ENCODE results near the gene LRRC51. TPM values are rescaled to one million over a fixed set of nuclear protein-coding genes. Genes with fewer than 3 reads are reported as not detected.

Gene LRRC51
- total and polyA plus RNA-seq, 3 experiments from 2014 or later, result 2.6 to 8.9 (median 8.2) TPM

DNA sequence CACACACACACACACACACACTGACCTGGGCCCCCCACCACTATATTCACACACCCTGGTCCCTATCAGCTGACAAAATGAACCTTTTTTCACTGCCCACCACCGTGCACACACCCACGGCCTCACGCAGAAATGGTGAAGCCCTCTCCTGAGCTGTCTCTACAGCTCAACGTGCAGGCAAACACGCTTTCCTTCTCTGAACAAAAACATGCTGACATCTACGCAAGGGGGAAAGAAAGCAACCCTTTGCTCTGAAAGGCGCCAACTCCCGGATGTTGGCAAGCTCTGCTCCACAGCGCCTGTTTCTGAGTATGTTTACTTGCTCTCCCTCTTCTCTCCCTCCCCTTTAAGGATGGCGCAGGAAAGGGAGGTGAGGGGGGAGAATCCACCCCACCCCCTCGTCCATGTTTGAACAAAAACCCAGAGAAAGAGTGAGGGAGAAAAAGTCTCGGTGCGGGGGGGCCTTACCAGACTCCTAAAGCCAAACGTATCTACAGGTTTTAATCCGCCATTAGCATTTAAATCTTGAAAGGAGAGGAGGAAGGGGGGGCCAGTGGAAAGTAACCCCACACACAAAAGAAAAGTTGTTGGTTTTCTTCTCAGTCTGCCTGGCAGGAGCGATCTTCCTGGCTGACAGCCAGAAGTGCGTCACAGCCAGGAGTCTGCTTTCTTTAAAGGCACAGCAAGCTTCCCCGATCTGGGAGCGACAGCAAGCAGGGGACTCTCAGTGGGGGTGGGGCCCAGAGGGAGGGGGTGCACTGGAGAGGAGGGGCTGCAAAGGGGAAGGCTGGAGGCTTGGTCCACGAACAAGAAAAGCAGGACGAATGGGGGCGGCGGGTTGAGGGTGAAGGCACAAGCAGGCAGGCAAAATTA, 39.9 kb upstream of the LRRC51 start:
- Histone ChIP-seq H3K4me3 (ENCODE audit: low read length) (peak overlapping the region; percentile 68), H3K9me3 (ENCODE audit: low read length) (no peaks in the 10 kb centered on the region), H3K27ac (ENCODE audit: low read depth, low read length) (peak overlapping the region; percentile 90), H3K27me3 (ENCODE audit: insufficient read depth, low read length, poor library complexity, severe bottlenecking) (no peaks in the 10 kb centered on the region), H3K4me1 (ENCODE audit: insufficient read depth, low read length) (peaks cover 69% of the 10 kb centered on the region), H3K36me3 (ENCODE audit: insufficient read depth, low read length) (no peaks in the 10 kb centered on the region)
- H3K4me1 Mint-ChIP-seq, result peaks cover 11 to 34% (median 15%) of the 10 kb centered on the region in 3 donors
- no peaks in the 10 kb centered on the region for H3K27me3 Mint-ChIP-seq
- peak; percentile 68 to 87 (median 77) for DNase-seq
- no peak overlapping the region for H3K4me3 Mint-ChIP-seq
- ChIA-PET CTCF (interaction anchor here (1.0 to 4.4 kb wide), 12 partner anchors 8 to 103 kb away, joined by 3 to 38 read pairs (median 5); partner anchors contain the start of gene ANAPC15), POLR2A (interaction anchor here (0.6 to 2.3 kb wide), 12 partner anchors 8 to 588 kb away, joined by 3 to 12 read pairs (median 4); partner anchors contain the start of genes ANAPC15 and NUMA1)
- H3K27ac Mint-ChIP-seq, result no peak overlapping the region
- peaks cover 0 to 16% (median 2%) of the 10 kb centered on the region in 3 donors for H3K36me3 Mint-ChIP-seq
- no peaks in the 10 kb centered on the region for H3K9me3 Mint-ChIP-seq

DNA sequence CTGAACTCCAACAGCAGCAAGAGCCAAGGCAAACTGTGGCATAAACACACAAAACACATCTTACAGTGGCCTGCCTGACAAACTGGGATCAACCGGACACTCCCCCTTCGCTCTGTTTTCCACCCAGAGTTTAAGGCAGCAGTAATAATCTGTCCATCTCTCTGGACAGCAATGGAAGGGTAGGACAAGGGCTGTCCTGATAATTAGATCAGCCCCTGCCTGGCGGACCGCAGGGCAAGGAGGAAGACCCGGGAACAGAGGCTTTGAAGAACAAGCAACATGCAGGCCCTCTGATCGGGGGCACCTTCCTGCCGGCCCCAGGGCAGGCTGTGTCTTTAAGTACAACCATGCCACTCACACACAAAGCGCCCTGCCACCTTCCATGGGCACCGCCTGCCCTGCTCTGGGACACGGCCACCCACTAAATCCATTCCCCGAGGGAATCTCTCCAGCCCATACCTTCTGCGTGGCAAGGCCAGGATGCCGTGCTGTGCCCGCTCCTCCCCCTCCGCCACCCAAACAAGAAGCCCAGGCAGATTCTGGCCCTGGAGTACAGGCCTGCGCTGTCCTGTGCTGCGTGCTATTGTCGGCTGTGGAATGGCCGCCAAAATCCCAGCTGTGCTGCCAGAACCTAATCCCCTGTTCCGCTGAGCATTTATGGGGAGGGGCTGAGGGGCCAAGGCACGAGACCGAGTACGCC, 39.1 kb upstream of the LRRC51 start:
- Mint-ChIP-seq H3K4me1 (peaks cover 7 to 26% (median 11%) of the 10 kb centered on the region in 3 donors), H3K27ac (no peak overlapping the region), H3K4me3 (no peak overlapping the region), H3K27me3 (no peaks in the 10 kb centered on the region), H3K36me3 (peaks cover 0 to 10% (median 0%) of the 10 kb centered on the region in 3 donors), H3K9me3 (no peaks in the 10 kb centered on the region)
- POLR2A ChIA-PET, result interaction anchor here (0.7 to 2.3 kb wide), 7 partner anchors 16 to 589 kb away, joined by 3 to 12 read pairs (median 4); partner anchors contain the start of genes ANAPC15 and NUMA1
- CTCF ChIA-PET, result interaction anchor here (1.2 to 4.4 kb wide), 4 partner anchors 16 to 71 kb away, joined by 5 to 38 read pairs (median 7); partner anchors contain the start of gene ANAPC15
- Histone ChIP-seq H3K27ac (ENCODE audit: low read depth, low read length) (peak overlapping the region; percentile 90), H3K9me3 (ENCODE audit: low read length) (no peaks in the 10 kb centered on the region), H3K36me3 (ENCODE audit: insufficient read depth, low read length) (no peaks in the 10 kb centered on the region), H3K4me1 (ENCODE audit: insufficient read depth, low read length) (peaks cover 61% of the 10 kb centered on the region), H3K27me3 (ENCODE audit: insufficient read depth, low read length, poor library complexity, severe bottlenecking) (no peaks in the 10 kb centered on the region), H3K4me3 (ENCODE audit: low read length) (peak overlapping the region; percentile 68)
- DNase-seq, result peak; percentile 15 to 72 (median 46)

DNA sequence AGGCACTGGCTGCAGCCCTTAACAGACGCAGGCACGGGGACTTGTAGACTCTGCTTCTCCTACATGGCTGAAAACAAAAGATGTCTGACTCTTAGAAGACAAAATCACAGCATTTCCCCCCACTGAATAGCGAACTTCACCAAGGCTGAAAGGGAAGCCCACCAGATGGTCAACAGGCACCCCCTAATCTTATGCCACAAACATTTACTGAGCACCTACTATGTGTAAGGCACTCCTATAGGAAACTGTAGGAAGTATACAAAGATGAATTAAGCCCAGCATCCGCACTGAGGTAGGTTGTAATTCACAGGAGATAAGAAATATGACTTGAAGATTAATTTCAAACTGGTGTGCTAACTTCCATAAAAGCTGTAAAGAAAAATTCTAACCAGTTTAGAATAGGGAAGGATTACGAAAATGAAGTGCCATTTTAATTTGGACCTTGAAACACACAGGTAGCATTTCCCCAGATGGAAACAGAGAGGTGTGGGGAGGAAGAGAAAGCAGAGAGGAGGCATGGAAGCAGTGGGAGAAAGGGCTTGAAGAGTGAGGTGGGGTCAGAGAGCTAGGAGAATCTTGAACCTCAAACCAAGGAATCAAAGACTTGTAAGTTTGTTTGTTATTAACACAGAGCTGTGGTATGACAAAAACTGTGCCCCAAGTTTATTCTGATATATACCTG, 38.4 kb upstream of the LRRC51 start:
- CTCF ChIA-PET, result interaction anchor here (0.6 to 1.2 kb wide), 2 partner anchors 17 to 45 kb away, joined by 3 to 6 read pairs; no protein-coding TSS in a partner anchor
- no peaks in the 10 kb centered on the region for H3K27me3 ChIP-seq (ENCODE audit: insufficient read depth, low read length, poor library complexity, severe bottlenecking)
- POLR2A ChIA-PET, result interaction anchor here (0.7 to 2.3 kb wide), 2 partner anchors 37 to 181 kb away, joined by 3 to 10 read pairs; no protein-coding TSS in a partner anchor
- Mint-ChIP-seq H3K4me3 (no peak overlapping the region), H3K4me1 (peaks cover under 1 to 20% (median 11%) of the 10 kb centered on the region in 3 donors), H3K27me3 (no peaks in the 10 kb centered on the region), H3K9me3 (no peaks in the 10 kb centered on the region), H3K36me3 (peaks cover 0 to 4% (median 0%) of the 10 kb centered on the region in 3 donors), H3K27ac (no peak overlapping the region)
- H3K4me1 ChIP-seq (ENCODE audit: insufficient read depth, low read length), result peaks cover 56% of the 10 kb centered on the region
- no peaks in the 10 kb centered on the region for H3K9me3 ChIP-seq (ENCODE audit: low read length)
- H3K36me3 ChIP-seq (ENCODE audit: insufficient read depth, low read length), result no peaks in the 10 kb centered on the region
- no peak for DNase-seq
- H3K4me3 ChIP-seq (ENCODE audit: low read length), result peak overlapping the region; percentile 68
- peak overlapping the region; percentile 90 for H3K27ac ChIP-seq (ENCODE audit: low read depth, low read length)

DNA sequence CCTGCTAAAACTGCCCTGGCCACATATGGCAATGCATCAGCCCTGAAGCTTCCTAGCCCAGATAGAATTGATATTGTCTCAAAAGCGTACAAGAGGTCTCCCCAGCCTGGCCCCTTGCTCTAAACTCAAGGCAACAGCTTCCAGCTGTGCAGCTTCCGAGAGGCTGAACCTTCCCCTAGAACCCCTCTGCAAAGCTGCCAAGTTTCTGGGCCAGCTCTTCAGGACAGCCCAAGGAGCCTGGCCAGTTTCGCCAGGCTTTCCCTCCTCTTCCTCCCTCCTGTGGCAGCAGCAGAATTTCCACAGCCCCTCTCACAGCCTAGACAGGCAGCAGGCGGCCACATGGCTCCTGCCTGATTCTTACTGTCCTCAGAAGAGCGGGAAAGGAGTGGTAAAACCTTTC, 34.8 kb upstream of the LRRC51 start:
- Mint-ChIP-seq H3K9me3 (no peaks in the 10 kb centered on the region), H3K36me3 (peaks cover 0 to 5% (median 1%) of the 10 kb centered on the region in 3 donors), H3K4me3 (no peak overlapping the region), H3K4me1 (peaks cover 0 to 20% (median 11%) of the 10 kb centered on the region in 3 donors), H3K27me3 (no peaks in the 10 kb centered on the region), H3K27ac (peak overlapping the region in 1 of 8 donors; percentile 12)
- CTCF ChIA-PET, result no interaction called here
- H3K36me3 ChIP-seq (ENCODE audit: insufficient read depth, low read length), result no peaks in the 10 kb centered on the region
- H3K4me1 ChIP-seq (ENCODE audit: insufficient read depth, low read length), result peaks cover 26% of the 10 kb centered on the region
- DNase-seq, result no peak
- H3K27ac ChIP-seq (ENCODE audit: low read depth, low read length), result no peak overlapping the region
- H3K9me3 ChIP-seq (ENCODE audit: low read length), result no peaks in the 10 kb centered on the region
- no peak overlapping the region for H3K4me3 ChIP-seq (ENCODE audit: low read length)
- no peaks in the 10 kb centered on the region for H3K27me3 ChIP-seq (ENCODE audit: insufficient read depth, low read length, poor library complexity, severe bottlenecking)
- POLR2A ChIA-PET, result no interaction called here

DNA sequence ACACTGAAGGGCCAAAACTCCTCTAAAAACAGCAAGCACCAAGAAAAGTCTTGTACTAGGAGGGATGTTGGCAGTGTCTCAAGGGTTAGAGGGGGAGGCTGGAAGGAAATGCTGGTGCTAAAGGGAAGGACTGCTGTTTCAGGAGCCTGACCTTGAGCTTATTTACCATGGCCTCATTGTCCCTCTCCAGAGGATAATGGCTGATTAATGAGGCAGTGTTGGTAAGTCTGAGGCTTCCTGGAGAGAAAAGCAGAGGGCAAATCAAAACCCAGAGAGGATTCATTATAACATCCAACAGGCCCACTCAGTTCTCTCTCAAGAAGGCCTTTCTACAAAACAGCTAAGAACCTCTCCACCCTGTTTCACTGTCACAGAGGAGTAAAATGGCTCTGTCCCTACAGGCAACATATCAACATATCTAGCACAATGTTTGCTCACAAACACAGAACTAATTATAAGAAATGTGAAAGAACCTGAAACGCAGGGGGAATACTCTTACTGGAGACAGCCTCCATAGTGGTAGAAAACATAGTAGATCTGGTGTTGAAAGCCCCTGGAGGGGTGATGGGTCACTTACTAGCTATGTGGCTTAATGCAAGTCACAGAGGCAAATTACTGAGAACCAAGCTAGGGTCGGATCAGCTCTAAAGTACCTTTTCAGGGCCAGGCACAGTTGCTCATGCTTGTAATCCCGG, 31.7 kb upstream of the LRRC51 start:
- Histone ChIP-seq H3K4me3 (ENCODE audit: low read length) (no peak overlapping the region), H3K4me1 (ENCODE audit: insufficient read depth, low read length) (peaks cover 3% of the 10 kb centered on the region), H3K36me3 (ENCODE audit: insufficient read depth, low read length) (no peaks in the 10 kb centered on the region), H3K9me3 (ENCODE audit: low read length) (no peaks in the 10 kb centered on the region), H3K27ac (ENCODE audit: low read depth, low read length) (no peak overlapping the region), H3K27me3 (ENCODE audit: insufficient read depth, low read length, poor library complexity, severe bottlenecking) (no peaks in the 10 kb centered on the region)
- peaks cover 0 to 6% (median 2%) of the 10 kb centered on the region in 3 donors for H3K4me1 Mint-ChIP-seq
- H3K27ac Mint-ChIP-seq, result peak overlapping the region in 2 of 8 donors; percentile 66 to 72
- H3K36me3 Mint-ChIP-seq, result peaks cover 0 to 7% (median 4%) of the 10 kb centered on the region in 3 donors
- H3K27me3 Mint-ChIP-seq, result no peaks in the 10 kb centered on the region
- POLR2A ChIA-PET, result interaction anchor here (1.3 kb wide), 1 partner anchor 9 kb away, joined by 3 read pairs; no protein-coding TSS in a partner anchor
- DNase-seq, result no peak
- H3K9me3 Mint-ChIP-seq, result no peaks in the 10 kb centered on the region
- no peak overlapping the region for H3K4me3 Mint-ChIP-seq
- CTCF ChIA-PET, result interaction anchor here (0.8 to 1.1 kb wide), 2 partner anchors 9 to 31 kb away, joined by 3 read pairs; partner anchors contain the start of gene NUMA1

DNA sequence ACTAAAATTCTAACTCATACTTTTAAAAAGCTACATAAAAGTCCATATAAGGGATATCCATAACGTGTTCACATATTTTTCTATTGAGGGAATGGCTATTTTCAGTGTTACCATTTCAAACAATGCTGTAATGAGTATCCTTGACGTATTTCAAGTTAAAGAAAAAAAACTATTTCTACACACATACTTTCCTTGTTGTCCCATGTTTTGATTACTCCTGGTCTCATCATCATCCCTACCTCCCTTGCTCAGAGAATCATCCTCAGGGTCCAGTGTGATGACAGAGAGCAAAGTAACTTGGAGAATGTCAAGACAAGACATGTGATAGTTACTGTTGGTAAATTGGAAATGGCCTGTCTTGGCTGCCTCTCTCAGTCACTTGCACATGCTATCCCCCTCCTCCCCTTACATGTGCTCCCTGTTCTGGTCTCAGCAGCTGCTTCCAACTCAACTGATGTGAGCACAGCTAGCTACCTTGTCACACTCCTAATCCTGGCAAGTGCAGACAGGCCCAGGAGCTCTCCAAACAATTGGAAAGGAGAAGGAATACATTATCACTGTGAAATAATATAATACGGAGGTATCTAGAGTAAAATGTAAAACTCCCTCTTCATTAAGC, 22.1 kb upstream of the LRRC51 start:
- no peaks in the 10 kb centered on the region for H3K36me3 ChIP-seq (ENCODE audit: insufficient read depth, low read length)
- POLR2A ChIA-PET, result no interaction called here
- H3K27me3 ChIP-seq (ENCODE audit: insufficient read depth, low read length, poor library complexity, severe bottlenecking), result no peaks in the 10 kb centered on the region
- Mint-ChIP-seq H3K9me3 (no peaks in the 10 kb centered on the region), H3K36me3 (peaks cover 4 to 9% (median 6%) of the 10 kb centered on the region in 3 donors), H3K27me3 (no peaks in the 10 kb centered on the region), H3K4me3 (no peak overlapping the region), H3K4me1 (peaks cover 2 to 11% (median 3%) of the 10 kb centered on the region in 3 donors), H3K27ac (peak overlapping the region in 1 of 8 donors; percentile 52)
- no peaks in the 10 kb centered on the region for H3K4me1 ChIP-seq (ENCODE audit: insufficient read depth, low read length)
- no peak overlapping the region for H3K4me3 ChIP-seq (ENCODE audit: low read length)
- no peak for DNase-seq
- no peak overlapping the region for H3K27ac ChIP-seq (ENCODE audit: low read depth, low read length)
- H3K9me3 ChIP-seq (ENCODE audit: low read length), result no peaks in the 10 kb centered on the region
- CTCF ChIA-PET, result interaction anchor here (1.2 to 1.8 kb wide), 2 partner anchors 33 kb away, joined by 3 to 8 read pairs; no protein-coding TSS in a partner anchor

Measured in CD8-positive, alpha-beta memory T cell (primary cell).